HG03045 (cell line): ENCODE measurements around the gene CCDC159.

ENCODE experiments used
- ATAC-seq: cut with Tn5 transposase; IDR thresholded peaks from one replicate; pipeline ENCODE4 v1.9.1; 2021; ENCODE audit warnings: mild to moderate bottlenecking, moderate library complexity; ENCODE audit not compliant: unreplicated experiment

CCDC159 gene

GRCh38 chr19:11387162-11388034, 41.1 kb downstream of the CCDC159 start:
- no peak for ATAC-seq

GRCh38 chr19:11390359-11390758, 44.0 kb downstream of the CCDC159 start:
- no peak for ATAC-seq

GRCh38 chr19:11390933-11391680, 44.8 kb downstream of the CCDC159 start:
- no peak for ATAC-seq

- ATAC-seq, result no peak
Measured at GRCh38 chr19:11397089-11397610, 50.8 kb downstream of the CCDC159 start.

- no peak for ATAC-seq
Measured at GRCh38 chr19:11399667-11400066, 53.3 kb downstream of the CCDC159 start.

- ATAC-seq, result no peak
Measured at GRCh38 chr19:11400798-11401197, 54.5 kb downstream of the CCDC159 start.

- no peak for ATAC-seq
Measured at GRCh38 chr19:11401808-11402543, 55.7 kb downstream of the CCDC159 start.
